DND-41 (cell line): Measurements from ENCODE around the gene ARMH2.

Experiments
- ATAC-seq: fragments of 200-7000 bp; cut with Tn5 transposase; 3 replicates; pipeline ENCODE4 v1.9.1; 2021; ENCODE audit warnings: low read depth; ENCODE audit not compliant: insufficient read depth
- DNase-seq: peaks from one replicate; pipeline ENCODE4 v3.0.0-alpha.2; 2020
- H2AFZ ChIP-seq: 2 replicates; pipeline ENCODE4 v1.6.0; 2012; ENCODE audit warnings: low read depth, low read length
- H3K27ac ChIP-seq: 2 replicates; pipeline ENCODE4 v1.5.1; 2012; ENCODE audit warnings: low read length, inconsistent platforms
- H3K27me3 ChIP-seq: fragments of 200-600 bp; sonication (generic); 2 replicates; pipeline ENCODE4 v1.6.0; 2012; ENCODE audit warnings: low read length, mild to moderate bottlenecking, inconsistent platforms; ENCODE audit not compliant: insufficient read depth, poor library complexity
- H3K36me3 ChIP-seq: 2 replicates; pipeline ENCODE4 v1.5.1; 2012; ENCODE audit warnings: low read length, inconsistent platforms; ENCODE audit not compliant: insufficient read depth
- H3K4me1 ChIP-seq: 2 replicates; pipeline ENCODE4 v1.5.1; 2012; ENCODE audit warnings: mild to moderate bottlenecking, low read length; ENCODE audit not compliant: insufficient read depth
- H3K4me2 ChIP-seq: 2 replicates; pipeline ENCODE4 v1.6.0; 2012; ENCODE audit warnings: mild to moderate bottlenecking, moderate library complexity, low read length, inconsistent platforms; ENCODE audit not compliant: insufficient read depth
- H3K4me3 ChIP-seq, 2 experiments: fragments of 200-600 bp in 1 of 2; shearing (Covaris generic) in 1 of 2; 2 replicates each; pipeline ENCODE4 v1.5.1; 2012 to 2016; ENCODE audit warnings: inconsistent platforms in 2 of 2, low read length in 2 of 2, mild to moderate bottlenecking in 2 of 2, low read depth in 1 of 2, moderate library complexity in 1 of 2
- H3K79me2 ChIP-seq: 2 replicates; pipeline ENCODE4 v1.6.0; 2012; ENCODE audit warnings: low read length, inconsistent platforms; ENCODE audit not compliant: insufficient read depth
- H3K9ac ChIP-seq: 2 replicates; pipeline ENCODE4 v1.6.0; 2012; ENCODE audit warnings: low read depth, mild to moderate bottlenecking, inconsistent platforms, low read length, moderate library complexity
- H3K9me3 ChIP-seq: 2 replicates; pipeline ENCODE4 v1.5.1; 2012; ENCODE audit warnings: low read length, moderate library complexity, mild to moderate bottlenecking, inconsistent platforms; ENCODE audit not compliant: insufficient read depth, severe bottlenecking
- H4K20me1 ChIP-seq: 2 replicates; pipeline ENCODE4 v1.6.0; 2012; ENCODE audit warnings: low read length; ENCODE audit not compliant: insufficient read depth
- EZH2 ChIP-seq: IDR thresholded peaks from 3 replicates; pipeline ENCODE4 v1.6.1; 2012; ENCODE audit warnings: borderline replicate concordance, low read depth, mild to moderate bottlenecking, moderate library complexity, low read length, inconsistent platforms; ENCODE audit not compliant: severe bottlenecking
- TF ChIP-seq, protein P1 (sequence below): IDR thresholded peaks from 2 replicates; pipeline ENCODE4 v1.5.1; 2012; ENCODE audit warnings: borderline replicate concordance, low read length, moderate library complexity, mild to moderate bottlenecking; ENCODE audit not compliant: poor library complexity, severe bottlenecking; ENCODE audit errors: extremely low read depth

Gene ARMH2

DNA sequence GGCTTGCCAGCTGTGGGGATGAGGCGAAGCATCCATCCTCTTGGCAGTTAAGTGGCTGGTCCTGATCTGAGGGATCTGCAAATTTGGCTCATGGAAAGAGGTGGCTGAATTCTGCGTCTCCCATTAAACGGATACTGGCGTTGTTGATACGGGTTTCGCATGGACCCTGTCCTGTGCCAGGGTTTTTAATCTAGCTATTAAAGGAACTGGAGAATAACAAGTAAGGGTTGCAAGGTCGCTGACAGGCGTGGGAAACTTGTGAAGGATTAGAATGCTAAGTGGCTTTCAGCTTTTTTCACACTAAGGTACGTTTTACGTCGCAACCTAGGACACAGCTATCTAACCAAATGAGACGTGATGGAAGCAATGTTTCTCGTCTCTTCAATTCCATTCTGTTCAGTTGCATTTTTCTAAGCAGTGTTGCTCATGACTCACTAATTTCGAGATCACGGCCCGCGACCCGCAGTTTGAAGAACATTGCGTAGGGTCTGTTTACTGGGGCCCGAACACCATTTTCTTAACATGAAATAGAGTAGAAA is 23.1 kb downstream of the ARMH2 start:
- H3K4me2 ChIP-seq: peak overlapping the region; percentile 88
- peak overlapping the region; percentile 63 for H2AFZ ChIP-seq
- peak overlapping the region; percentile 99 for H3K9ac ChIP-seq
- peaks cover 55% of the 10 kb centered on the region for H3K4me1 ChIP-seq
- DNase-seq (no peak), ATAC-seq (no peak)
- peak overlapping the region; percentile 100 for H3K27ac ChIP-seq
- TF ChIP-seq, protein P1, sequence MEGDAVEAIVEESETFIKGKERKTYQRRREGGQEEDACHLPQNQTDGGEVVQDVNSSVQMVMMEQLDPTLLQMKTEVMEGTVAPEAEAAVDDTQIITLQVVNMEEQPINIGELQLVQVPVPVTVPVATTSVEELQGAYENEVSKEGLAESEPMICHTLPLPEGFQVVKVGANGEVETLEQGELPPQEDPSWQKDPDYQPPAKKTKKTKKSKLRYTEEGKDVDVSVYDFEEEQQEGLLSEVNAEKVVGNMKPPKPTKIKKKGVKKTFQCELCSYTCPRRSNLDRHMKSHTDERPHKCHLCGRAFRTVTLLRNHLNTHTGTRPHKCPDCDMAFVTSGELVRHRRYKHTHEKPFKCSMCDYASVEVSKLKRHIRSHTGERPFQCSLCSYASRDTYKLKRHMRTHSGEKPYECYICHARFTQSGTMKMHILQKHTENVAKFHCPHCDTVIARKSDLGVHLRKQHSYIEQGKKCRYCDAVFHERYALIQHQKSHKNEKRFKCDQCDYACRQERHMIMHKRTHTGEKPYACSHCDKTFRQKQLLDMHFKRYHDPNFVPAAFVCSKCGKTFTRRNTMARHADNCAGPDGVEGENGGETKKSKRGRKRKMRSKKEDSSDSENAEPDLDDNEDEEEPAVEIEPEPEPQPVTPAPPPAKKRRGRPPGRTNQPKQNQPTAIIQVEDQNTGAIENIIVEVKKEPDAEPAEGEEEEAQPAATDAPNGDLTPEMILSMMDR: no peak
- no peak for TF ChIP-seq EZH2
- H3K79me2 ChIP-seq: peaks cover 59% of the 10 kb centered on the region
- H3K4me3 ChIP-seq: peak overlapping the region; percentile 90 to 96
- peaks cover 51% of the 10 kb centered on the region for H4K20me1 ChIP-seq
- no peaks in the 10 kb centered on the region for H3K27me3 ChIP-seq
- H3K36me3 ChIP-seq: peaks cover 55% of the 10 kb centered on the region
- H3K9me3 ChIP-seq: no peaks in the 10 kb centered on the region

DNA sequence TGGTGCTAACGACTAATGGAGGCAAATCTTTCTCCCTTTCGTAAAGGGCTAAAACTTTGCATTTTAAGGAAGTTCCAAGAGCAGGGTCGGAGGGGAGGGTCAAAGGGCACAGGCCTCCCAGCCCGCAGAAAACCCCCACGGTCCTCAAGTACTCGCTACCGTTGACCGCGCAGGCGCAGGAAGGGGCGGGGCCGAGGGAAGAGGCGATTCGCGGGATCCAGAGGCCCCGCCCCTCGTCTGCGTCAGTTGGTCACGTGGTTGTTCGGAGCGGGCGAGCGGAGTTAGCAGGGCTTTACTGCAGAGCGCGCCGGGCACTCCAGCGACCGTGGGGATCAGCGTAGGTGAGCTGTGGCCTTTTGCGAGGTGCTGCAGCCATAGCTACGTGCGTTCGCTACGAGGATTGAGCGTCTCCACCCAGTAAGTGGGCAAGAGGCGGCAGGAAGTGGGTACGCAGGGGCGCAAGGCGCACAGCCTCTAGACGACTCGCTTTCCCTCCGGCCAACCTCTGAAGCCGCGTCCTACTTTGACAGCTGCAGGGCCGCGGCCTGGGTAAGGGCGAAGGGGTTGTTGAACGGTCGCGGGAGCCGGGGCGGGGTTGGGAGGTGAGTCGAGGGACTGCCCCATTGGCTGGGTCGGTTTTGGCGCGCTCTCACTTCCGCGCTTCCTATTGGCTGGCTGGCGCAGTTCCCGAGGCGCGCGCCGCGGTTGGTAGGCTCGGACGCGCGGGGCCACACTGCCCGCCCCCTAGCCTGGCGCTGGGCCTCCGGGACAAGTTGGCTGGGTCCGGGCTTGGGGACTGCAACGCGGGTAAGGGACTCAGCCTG is 23.8 kb downstream of the ARMH2 start, which contains the start of gene GMNN:
Gene GMNN (plus strand): TSS at position 242 of the 824 bp plus-strand sequence. CDS start 2,310 bp downstream, outside the sequence.
- Histone ChIP-seq H4K20me1 (peaks cover 44% of the 10 kb centered on the region), H3K27ac (peak within 1 kb of the TSS; percentile 100), H3K4me2 (peak within 1 kb of the TSS; percentile 88), H3K4me3 (peak within 1 kb of the TSS; percentile 90 to 96), H3K9ac (peak within 1 kb of the TSS; percentile 99), H2AFZ (peak within 1 kb of the TSS; percentile 95), H3K9me3 (no peaks in the 10 kb centered on the region), H3K4me1 (peaks cover 48% of the 10 kb centered on the region), H3K27me3 (no peaks in the 10 kb centered on the region), H3K36me3 (peaks cover 48% of the 10 kb centered on the region), H3K79me2 (peaks cover 52% of the 10 kb centered on the region)
- ATAC-seq (peak; percentile 91), DNase-seq (peak; percentile 98)
- TF ChIP-seq EZH2: no peak
- TF ChIP-seq, protein P1: no peak

DNA sequence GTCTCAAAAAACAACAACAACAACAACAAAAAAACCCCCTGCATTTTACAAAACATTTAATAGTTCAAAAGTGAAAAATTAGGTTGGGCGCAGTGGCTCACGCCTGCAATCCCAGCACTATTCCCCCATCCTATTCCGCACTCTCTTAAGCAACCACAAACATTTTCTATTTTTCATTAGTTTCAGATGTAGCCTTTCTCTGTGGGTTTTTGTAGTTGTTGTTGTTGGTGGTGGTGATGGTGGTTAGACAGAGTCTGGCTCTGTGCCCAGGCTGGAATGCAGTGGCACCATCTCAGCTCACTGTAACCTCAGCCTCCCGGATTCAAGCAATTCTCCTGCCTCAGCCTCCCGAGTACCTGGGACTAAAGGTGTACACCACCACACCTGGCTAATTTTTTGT is 30.4 kb downstream of the ARMH2 start:
- TF ChIP-seq, protein P1: no peak
- no peak for TF ChIP-seq EZH2
- Histone ChIP-seq H2AFZ (no peak overlapping the region), H3K27me3 (no peaks in the 10 kb centered on the region), H3K27ac (no peak overlapping the region), H3K79me2 (no peaks in the 10 kb centered on the region), H4K20me1 (no peaks in the 10 kb centered on the region), H3K4me3 (no peak overlapping the region), H3K36me3 (no peaks in the 10 kb centered on the region), H3K4me1 (peaks cover under 1% of the 10 kb centered on the region; the same call in 1 of the 2 replicates), H3K4me2 (no peak overlapping the region), H3K9ac (no peak overlapping the region), H3K9me3 (no peaks in the 10 kb centered on the region)
- ATAC-seq (0 out of 3 replicates have a peak, but pooled peaks have one; percentile 25), DNase-seq (no peak)
